PC-3 (cell line): ENCODE measurements around the gene EPG5.

Experiments
- CTCF ChIP-seq: fragments of 300-600 bp; sonication (generic); conservative IDR thresholded peaks from 2 replicates; pipeline ENCODE4 v1.5.1; 2017; ENCODE audit warnings: antibody characterized with exemption, low read depth, mild to moderate bottlenecking, low read length
- EZH2 ChIP-seq: fragments of 300-600 bp; sonication (generic); IDR thresholded peaks from one replicate; pipeline ENCODE4 v1.6.1; 2017; ENCODE audit warnings: antibody characterized with exemption, mild to moderate bottlenecking, low read length; ENCODE audit not compliant: unreplicated experiment
- EZH2phosphoT487 ChIP-seq: fragments of 300-600 bp; sonication (generic); IDR thresholded peaks from 2 replicates; pipeline ENCODE4 v1.6.1; 2018; ENCODE audit warnings: mild to moderate bottlenecking, antibody characterized with exemption, low read length, borderline replicate concordance

- TF ChIP-seq CTCF (no peak), EZH2phosphoT487 (no peak), EZH2 (no peak)
These were observed 136.2 kb downstream of the EPG5 start for GRCh38 chr18:45830917-45831316.
